ENCODE measurements around the gene STARD13. TPM values are rescaled to one million over a fixed set of nuclear protein-coding genes. Genes with fewer than 3 reads are reported as not detected.

The STARD13 gene
- total RNA-seq, 1 experiment from 2014 or later = 4.1 TPM

GRCh38 chr13:33228648-33229445 is 56.7 kb downstream of the STARD13 start:
- Histone ChIP-seq H3K9me3 (ENCODE audit: control insufficient read depth in 1 of 2, insufficient read depth in 1 of 2, low read depth in 1 of 2, low read length in 2 of 2) (peaks cover 0 to 4% of the 10 kb centered on the region in 2 experiments; a peak in 1 of 4 replicates), H3K79me2 (ENCODE audit: insufficient read depth, low read length) (no peaks in the 10 kb centered on the region), H3K4me2 (ENCODE audit: low read length) (no peak overlapping the region; the same call in 1 of the 2 replicates), H3K9ac (ENCODE audit: low read length) (no peak overlapping the region), H3K27ac (ENCODE audit: low read depth, low read length) (no peak overlapping the region), H3K4me1 (ENCODE audit: control insufficient read depth in 1 of 2, insufficient read depth in 2 of 2, low read length in 2 of 2) (no peaks in the 10 kb centered on the region), H3K27me3 (ENCODE audit: insufficient read depth, low read length) (no peaks in the 10 kb centered on the region), H2AFZ (ENCODE audit: low read depth, low read length, poor library complexity, severe bottlenecking) (no peak overlapping the region), H3K36me3 (ENCODE audit: control insufficient read depth in 1 of 2, insufficient read depth in 2 of 2, low read length in 2 of 2) (no peaks in the 10 kb centered on the region), H3K9me2 (ENCODE audit: insufficient read depth) (no peaks in the 10 kb centered on the region), H4K20me1 (ENCODE audit: insufficient read depth) (no peaks in the 10 kb centered on the region), H3K4me3 (replicated peaks in 1 of 2; ENCODE audit: low read depth in 1 of 2, low read length in 2 of 2) (no peak overlapping the region)
- intact Hi-C loops (cut with micrococcal nuclease) = loop anchor here (1.0 kb wide), 3 partner anchors 212 to 495 kb away; no protein-coding TSS in a partner anchor
- ChIA-PET POLR2A (no interaction called here), RAD21 (ENCODE audit: low non-redundant PET in 1 of 2, low total read pairs in 2 of 2, uncharacterized antibody in 2 of 2, unreplicated experiment in 2 of 2) (interaction anchor here (0.6 to 1.1 kb wide), 3 partner anchors 224 to 1401 kb away, joined by 3 read pairs; no protein-coding TSS in a partner anchor), CTCF (interaction anchor here (0.7 to 1.3 kb wide), 6 partner anchors 9 to 314 kb away, joined by 3 to 6 read pairs (median 4); no protein-coding TSS in a partner anchor)
- TF ChIP-seq, protein P1, sequence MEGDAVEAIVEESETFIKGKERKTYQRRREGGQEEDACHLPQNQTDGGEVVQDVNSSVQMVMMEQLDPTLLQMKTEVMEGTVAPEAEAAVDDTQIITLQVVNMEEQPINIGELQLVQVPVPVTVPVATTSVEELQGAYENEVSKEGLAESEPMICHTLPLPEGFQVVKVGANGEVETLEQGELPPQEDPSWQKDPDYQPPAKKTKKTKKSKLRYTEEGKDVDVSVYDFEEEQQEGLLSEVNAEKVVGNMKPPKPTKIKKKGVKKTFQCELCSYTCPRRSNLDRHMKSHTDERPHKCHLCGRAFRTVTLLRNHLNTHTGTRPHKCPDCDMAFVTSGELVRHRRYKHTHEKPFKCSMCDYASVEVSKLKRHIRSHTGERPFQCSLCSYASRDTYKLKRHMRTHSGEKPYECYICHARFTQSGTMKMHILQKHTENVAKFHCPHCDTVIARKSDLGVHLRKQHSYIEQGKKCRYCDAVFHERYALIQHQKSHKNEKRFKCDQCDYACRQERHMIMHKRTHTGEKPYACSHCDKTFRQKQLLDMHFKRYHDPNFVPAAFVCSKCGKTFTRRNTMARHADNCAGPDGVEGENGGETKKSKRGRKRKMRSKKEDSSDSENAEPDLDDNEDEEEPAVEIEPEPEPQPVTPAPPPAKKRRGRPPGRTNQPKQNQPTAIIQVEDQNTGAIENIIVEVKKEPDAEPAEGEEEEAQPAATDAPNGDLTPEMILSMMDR (IDR thresholded peaks at IDR 0.05 in 2 of 3, conservative IDR thresholded peaks at IDR 0.05 in 1 of 3; ENCODE audit: borderline replicate concordance in 1 of 3, insufficient read depth in 1 of 3, low read depth in 2 of 3, low read length in 2 of 3) = peak; percentile 63 to 94 (median 86); a peak in 5 of 6 replicates
- no peak for TF ChIP-seq MAX (IDR thresholded peaks at IDR 0.05)
- TF ChIP-seq RAD21 (IDR thresholded peaks at IDR 0.05; ENCODE audit: low read depth) = peak; percentile 83
- no TSS peak for BruUV-seq (replicated peaks)
- DNase-seq (ENCODE audit: low read depth, low spot score) (peak; percentile 26), ATAC-seq (peak; percentile 79)
